Adipocyte (in vitro differentiated cells): ENCODE data around the gene PGAP6.

Experiments
- DNase-seq: peaks from one replicate; pipeline ENCODE4 v3.0.0-alpha.2; 2015; ENCODE audit warnings: low read depth
- H3K27me3 ChIP-seq: replicated peaks from 2 replicates; pipeline ENCODE4 v1.7.0; 2013; ENCODE audit warnings: mild to moderate bottlenecking, low read length, moderate library complexity; ENCODE audit not compliant: control insufficient read depth, insufficient read depth
- H3K36me3 ChIP-seq: 2 replicates; pipeline ENCODE4 v1.7.0; 2013; ENCODE audit warnings: low read length, mild to moderate bottlenecking, moderate library complexity; ENCODE audit not compliant: control insufficient read depth, insufficient read depth, severe bottlenecking
- H3K4me1 ChIP-seq: 2 replicates; pipeline ENCODE4 v1.7.0; 2013; ENCODE audit warnings: mild to moderate bottlenecking, low read length, moderate library complexity; ENCODE audit not compliant: control insufficient read depth, insufficient read depth
- H3K4me3 ChIP-seq: 2 replicates; pipeline ENCODE4 v1.7.0; 2013; ENCODE audit warnings: mild to moderate bottlenecking, low read length, moderate library complexity
- H3K9ac ChIP-seq: 2 replicates; pipeline ENCODE4 v1.7.0; 2013; ENCODE audit warnings: mild to moderate bottlenecking, low read length, moderate library complexity
- H3K9me3 ChIP-seq: 2 replicates; pipeline ENCODE4 v1.7.0; 2013; ENCODE audit warnings: mild to moderate bottlenecking, low read length, moderate library complexity; ENCODE audit not compliant: control insufficient read depth

PGAP6 gene

GRCh38 chr16:324201-324450 lies 57.7 kb downstream of the PGAP6 start:
- Histone ChIP-seq H3K4me1 (peaks cover 6% of the 10 kb centered on the region), H3K4me3 (no peak overlapping the region), H3K9me3 (no peaks in the 10 kb centered on the region), H3K36me3 (no peaks in the 10 kb centered on the region), H3K9ac (no peak overlapping the region), H3K27me3 (no peaks in the 10 kb centered on the region)
- DNase-seq: no peak

- H3K27me3 ChIP-seq: no peaks in the 10 kb centered on the region
- H3K9ac ChIP-seq: no peak overlapping the region
- no peak for DNase-seq
Observed at GRCh38 chr16:322476-323143, 59.2 kb downstream of the PGAP6 start.

DNA sequence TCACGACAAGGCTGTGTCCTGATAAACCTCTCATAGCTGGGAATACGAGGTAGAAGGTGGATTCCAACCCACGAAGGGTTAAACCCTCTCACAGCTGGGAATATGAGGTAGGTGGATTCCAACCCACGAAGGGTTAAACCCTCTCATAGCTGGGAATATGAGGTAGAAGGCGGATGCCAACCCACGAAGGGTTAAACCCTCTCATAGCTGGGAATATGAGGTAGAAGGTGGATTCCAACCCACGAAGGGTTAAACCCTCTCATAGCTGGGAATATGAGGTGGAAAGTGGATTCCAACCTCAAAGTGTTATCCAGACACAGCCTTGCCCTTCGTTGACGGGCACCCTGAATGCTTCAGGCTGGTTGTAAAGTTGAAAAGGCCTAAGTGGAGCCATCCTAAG lies 60.2 kb downstream of the PGAP6 start:
- Histone ChIP-seq H3K9me3 (no peaks in the 10 kb centered on the region), H3K27me3 (no peaks in the 10 kb centered on the region), H3K4me1 (no peaks in the 10 kb centered on the region), H3K36me3 (peaks cover 12% of the 10 kb centered on the region), H3K9ac (no peak overlapping the region), H3K4me3 (no peak overlapping the region)
- no peak for DNase-seq

More at GRCh38 chr16:322476-323143, 59.2 kb downstream of the PGAP6 start:
- Histone ChIP-seq H3K36me3 (peaks cover 11% of the 10 kb centered on the region), H3K4me3 (no peak overlapping the region), H3K4me1 (peaks cover under 1% of the 10 kb centered on the region), H3K9me3 (no peaks in the 10 kb centered on the region)
